H1 (cell line): ENCODE data around the gene ITPRIPL2. TPM values are rescaled to one million over a fixed set of nuclear protein-coding genes. Genes with fewer than 3 reads are reported as not detected.

ENCODE experiments used
- CEBPB ChIP-seq: IDR thresholded peaks from 2 replicates; pipeline ENCODE4 v1.6.1; 2012; ENCODE audit warnings: low read depth, low read length
- NANOG ChIP-seq: IDR thresholded peaks from 2 replicates; pipeline ENCODE4 v1.6.1; 2011; ENCODE audit warnings: low read length, low read depth, mild to moderate bottlenecking, inconsistent platforms; ENCODE audit not compliant: insufficient read depth, poor library complexity, severe bottlenecking
- RFX5 ChIP-seq: IDR thresholded peaks from 2 replicates; pipeline ENCODE4 v1.6.1; 2011; ENCODE audit warnings: low read depth, low read length, improper control_type of control experiment, borderline replicate concordance
- SAP30 ChIP-seq: fragments of 300-600 bp; sonication (generic); IDR thresholded peaks from 2 replicates; pipeline ENCODE4 v1.7.1; 2012; ENCODE audit warnings: low read length, moderate library complexity, mild to moderate bottlenecking, inconsistent platforms; ENCODE audit not compliant: insufficient read depth, insufficient replicate concordance
- polyA plus RNA-seq, 7 experiments: library from polyadenylated mRNA; depleted of rRNA in 3 of 7; stranded (reverse) in 5 of 7; unstranded in 2 of 7; fragments of >200 nt in 5 of 7; fragments of 200-250 nt in 2 of 7; gene quantifications; 1 replicate in 5 of 7; 2 replicates in 1 of 7; 4 replicates in 1 of 7; pipeline versions ENCODE4 v1.2.1 to v1.2.3, GENCODE V29; 2011 to 2013; ENCODE audit warnings: missing spikeins in 2 of 7, mixed read lengths in 2 of 7
- total RNA-seq: library from RNA; stranded (reverse); fragmentation: NEBNext Ultra II Directional; extraction: Animal tissue kit (Norgen Biotek cat#: 25700); gene quantifications from 2 replicates; pipeline ENCODE4 v1.2.1, GENCODE V29; 2021

ITPRIPL2 gene
- total and polyA plus RNA-seq, 2 of the 8 experiments (the other 6 are each of a cell fraction or from before 2014, with no cell fraction given) = 1.1 to 3.4 TPM

DNA sequence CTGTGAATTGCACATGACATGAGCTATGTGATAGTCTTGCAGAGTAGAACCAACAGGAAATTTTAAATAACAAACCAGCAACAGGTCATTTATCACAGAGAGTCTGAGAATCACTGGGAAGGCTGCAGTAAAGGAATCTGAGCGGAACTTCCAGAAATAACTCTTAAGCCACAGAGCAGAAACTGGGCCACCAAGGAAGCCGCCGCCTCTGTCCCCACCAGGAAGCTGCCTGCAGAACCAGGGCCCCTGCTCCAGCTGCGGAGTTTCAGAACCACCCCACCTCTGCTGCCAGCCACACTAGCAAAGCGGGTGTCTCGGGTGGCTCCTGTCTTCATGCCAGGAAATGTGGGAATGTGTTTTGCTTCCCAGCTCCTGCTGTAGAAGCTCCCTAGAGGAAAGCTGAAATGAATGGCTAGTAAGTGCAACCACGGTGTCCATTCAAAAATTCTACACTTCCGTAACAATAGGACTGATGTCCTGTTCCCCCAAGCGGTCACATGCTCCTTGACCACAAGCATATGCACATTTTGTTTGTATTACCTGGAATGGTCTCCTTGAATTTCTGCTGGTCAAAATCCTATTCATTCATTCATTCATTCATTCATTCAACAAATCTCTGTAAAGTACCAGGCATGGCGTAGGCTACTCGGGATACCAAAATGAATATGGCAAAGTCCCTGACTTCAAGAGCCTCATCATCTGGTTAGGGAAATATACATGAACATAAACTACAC, 7.7 kb upstream of the ITPRIPL2 start (continued):
- TF ChIP-seq NANOG (no peak), SAP30 (no peak), RFX5 (no peak), CEBPB (no peak)
